GM18867 (cell line): Measurements from ENCODE around the gene SLC1A3.

Source experiments
- ATAC-seq: cut with Tn5 transposase; IDR thresholded peaks from one replicate; pipeline ENCODE4 v1.9.1; 2021; ENCODE audit warnings: mild to moderate bottlenecking, moderate library complexity; ENCODE audit not compliant: unreplicated experiment

SLC1A3 gene

GRCh38 chr5:36599986-36600779 lies 6.2 kb upstream of the SLC1A3 start:
- no peak for ATAC-seq

GRCh38 chr5:36600917-36601527 lies 5.4 kb upstream of the SLC1A3 start:
- no peak for ATAC-seq

- no peak for ATAC-seq
These were observed 3.6 kb upstream of the SLC1A3 start for GRCh38 chr5:36602704-36603321.

GRCh38 chr5:36605241-36605640 lies 1.2 kb upstream of the SLC1A3 start:
- no peak for ATAC-seq

GRCh38 chr5:36606036-36606427 lies 374 bp upstream of the SLC1A3 start:
- ATAC-seq: no peak

GRCh38 chr5:36607114-36607571 lies 737 bp downstream of the SLC1A3 start:
- ATAC-seq: no peak

- ATAC-seq: no peak
These were observed 1.7 kb downstream of the SLC1A3 start for GRCh38 chr5:36607838-36608783.

GRCh38 chr5:36610621-36611020 lies 4.2 kb downstream of the SLC1A3 start:
- no peak for ATAC-seq

- ATAC-seq: no peak
These were observed 5.3 kb downstream of the SLC1A3 start for GRCh38 chr5:36611520-36612274.

GRCh38 chr5:36613241-36613640 lies 6.8 kb downstream of the SLC1A3 start:
- ATAC-seq: no peak

GRCh38 chr5:36613771-36614656 lies 7.6 kb downstream of the SLC1A3 start:
- ATAC-seq: no peak

GRCh38 chr5:36614657-36615308 lies 8.4 kb downstream of the SLC1A3 start:
- no peak for ATAC-seq

GRCh38 chr5:36619012-36619635 lies 12.7 kb downstream of the SLC1A3 start:
- ATAC-seq: no peak

GRCh38 chr5:36621985-36622384 lies 15.6 kb downstream of the SLC1A3 start:
- no peak for ATAC-seq

- ATAC-seq: no peak
These were observed 17.4 kb downstream of the SLC1A3 start for GRCh38 chr5:36623832-36624231.

GRCh38 chr5:36624277-36624676 lies 17.9 kb downstream of the SLC1A3 start:
- no peak for ATAC-seq

GRCh38 chr5:36628695-36629094 lies 22.3 kb downstream of the SLC1A3 start:
- ATAC-seq: no peak

- ATAC-seq: peak; percentile 68
These were observed 23.3 kb downstream of the SLC1A3 start for GRCh38 chr5:36629729-36630128.
